DMS79 treated with DMSO at 0.1 percent for 48 hours (cell line): ENCODE measurements around the gene HES4.
"Not testable (repeated sequence)": the region's sequence is repeated elsewhere in the genome, so short reads cannot be mapped to it uniquely, and the experiment has no call there.

ENCODE experiments used
- DNase-seq: peaks from one replicate; lab custom pipeline; 2025; lab: John Stamatoyannopoulos, UW

The HES4 gene

DNA sequence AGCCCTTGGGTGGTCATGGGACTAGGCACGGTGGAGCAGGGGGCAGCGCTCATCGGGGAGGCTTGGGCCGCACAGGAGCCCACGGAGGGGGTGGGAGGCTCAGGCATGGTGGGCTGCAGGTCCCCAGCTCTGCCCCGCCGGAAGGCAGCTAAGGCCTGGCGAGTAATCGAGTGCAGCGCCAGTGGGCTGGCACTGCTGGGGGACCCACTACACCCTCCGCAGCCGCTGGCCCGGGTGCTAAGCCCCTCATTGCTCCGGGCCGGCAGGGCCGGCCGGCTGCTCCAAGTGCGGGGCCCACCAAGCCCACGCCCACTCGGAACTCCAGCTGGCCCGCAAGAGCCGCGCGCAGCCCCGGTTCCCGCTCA, 18.4 kb upstream of the HES4 start:
- DNase-seq = not testable (repeated sequence)

DNA sequence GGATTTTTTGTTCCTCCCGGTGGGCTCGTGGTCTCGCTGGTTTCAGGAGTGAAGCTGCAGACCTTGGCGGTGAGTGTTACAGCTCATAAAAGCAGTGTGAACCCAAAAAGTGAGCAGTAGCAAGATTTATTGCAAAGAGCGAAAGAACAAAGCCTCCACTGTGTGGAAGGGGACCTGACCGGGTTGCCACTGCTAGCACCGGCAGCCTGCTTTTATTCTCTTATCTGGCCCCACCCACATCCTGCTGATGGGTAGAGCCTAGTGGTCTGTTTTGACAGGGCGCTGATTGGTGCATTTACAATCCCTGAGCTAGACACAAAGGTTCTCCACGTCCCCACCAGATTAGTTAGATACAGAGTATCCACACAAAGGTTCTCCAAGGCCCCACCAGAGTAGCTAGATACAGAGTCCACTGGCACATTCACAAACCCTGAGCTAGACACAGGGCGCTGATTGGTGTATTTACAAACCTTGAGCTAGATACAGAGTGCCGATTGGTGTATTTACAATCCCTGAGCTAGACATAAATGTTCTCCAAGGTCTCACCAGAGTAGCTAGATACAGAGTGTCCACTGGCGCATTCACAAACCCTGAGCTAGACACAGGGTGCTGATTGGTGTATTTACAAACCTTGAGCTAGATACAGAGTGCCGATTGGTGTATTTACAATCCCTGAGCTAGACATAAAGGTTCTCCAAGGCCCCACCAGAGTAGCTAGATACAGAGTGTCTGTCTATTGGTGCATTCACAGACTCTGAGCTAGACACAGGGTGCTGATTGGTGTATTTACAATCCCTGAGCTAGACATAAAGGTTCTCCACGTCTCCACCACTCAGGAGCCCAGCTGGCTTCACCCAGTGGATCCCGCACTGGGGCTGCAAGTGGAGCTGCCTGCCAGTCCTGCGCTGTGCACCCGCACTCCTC, 17.8 kb upstream of the HES4 start:
- not testable (repeated sequence) for DNase-seq

DNA sequence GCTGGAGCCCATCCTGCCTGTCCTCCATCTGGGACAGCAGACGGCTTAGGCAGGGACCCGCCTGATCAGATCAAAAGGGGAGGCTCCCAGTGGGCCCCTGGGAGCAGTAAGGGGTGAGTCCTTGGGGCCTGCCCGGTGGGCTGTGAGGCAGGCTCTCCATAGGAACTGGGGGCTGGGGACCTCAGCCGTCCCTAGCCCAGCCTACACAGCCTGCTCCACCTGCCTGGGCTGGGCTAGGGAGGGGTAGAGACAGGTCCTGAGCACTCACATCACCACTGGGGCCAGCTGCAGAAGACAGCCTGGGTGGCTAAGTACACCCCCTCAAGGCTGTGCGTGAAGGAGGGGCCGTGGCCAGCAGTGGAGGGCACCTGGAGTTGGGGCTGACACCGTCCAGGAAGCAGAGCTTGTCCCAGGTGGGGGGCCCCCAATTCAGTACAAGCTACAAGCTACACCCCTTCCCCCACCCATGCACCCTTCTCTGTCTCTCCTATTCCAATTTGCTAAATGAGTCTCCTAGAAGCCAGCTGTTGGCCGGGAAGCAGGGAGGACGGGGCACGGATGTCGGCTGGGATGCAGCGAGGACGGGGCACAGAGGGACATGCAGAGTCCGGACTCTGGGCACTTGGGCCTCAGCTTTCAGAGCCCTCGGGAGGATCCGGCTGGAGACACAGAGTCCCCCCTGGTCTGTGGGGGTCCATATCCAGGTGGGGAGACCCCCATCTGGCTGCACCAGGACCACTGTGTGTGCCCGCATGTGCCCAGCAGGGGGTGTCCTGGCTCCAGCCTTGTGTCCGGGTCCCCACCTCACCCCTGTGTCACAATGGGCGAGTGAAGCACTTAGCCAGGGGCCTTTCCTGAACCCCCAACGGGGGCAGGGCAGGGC, 15.1 kb upstream of the HES4 start:
- DNase-seq = no peak

DNA sequence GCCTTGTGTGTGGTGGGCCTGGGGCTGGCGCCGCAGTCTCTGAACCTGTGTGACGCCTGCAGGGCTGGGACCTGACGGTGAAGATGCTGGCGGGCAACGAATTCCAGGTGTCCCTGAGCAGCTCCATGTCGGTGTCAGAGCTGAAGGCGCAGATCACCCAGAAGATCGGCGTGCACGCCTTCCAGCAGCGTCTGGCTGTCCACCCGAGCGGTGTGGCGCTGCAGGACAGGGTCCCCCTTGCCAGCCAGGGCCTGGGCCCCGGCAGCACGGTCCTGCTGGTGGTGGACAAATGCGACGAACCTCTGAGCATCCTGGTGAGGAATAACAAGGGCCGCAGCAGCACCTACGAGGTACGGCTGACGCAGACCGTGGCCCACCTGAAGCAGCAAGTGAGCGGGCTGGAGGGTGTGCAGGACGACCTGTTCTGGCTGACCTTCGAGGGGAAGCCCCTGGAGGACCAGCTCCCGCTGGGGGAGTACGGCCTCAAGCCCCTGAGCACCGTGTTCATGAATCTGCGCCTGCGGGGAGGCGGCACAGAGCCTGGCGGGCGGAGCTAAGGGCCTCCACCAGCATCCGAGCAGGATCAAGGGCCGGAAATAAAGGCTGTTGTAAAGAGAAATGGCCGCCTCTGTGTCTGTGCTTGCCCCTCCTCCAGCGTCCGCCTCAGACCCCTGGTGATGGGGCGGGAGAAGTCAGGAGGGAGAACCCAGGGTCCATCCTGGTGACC, 14.2 kb upstream of the HES4 start:
- peak; percentile 68 for DNase-seq

DNA sequence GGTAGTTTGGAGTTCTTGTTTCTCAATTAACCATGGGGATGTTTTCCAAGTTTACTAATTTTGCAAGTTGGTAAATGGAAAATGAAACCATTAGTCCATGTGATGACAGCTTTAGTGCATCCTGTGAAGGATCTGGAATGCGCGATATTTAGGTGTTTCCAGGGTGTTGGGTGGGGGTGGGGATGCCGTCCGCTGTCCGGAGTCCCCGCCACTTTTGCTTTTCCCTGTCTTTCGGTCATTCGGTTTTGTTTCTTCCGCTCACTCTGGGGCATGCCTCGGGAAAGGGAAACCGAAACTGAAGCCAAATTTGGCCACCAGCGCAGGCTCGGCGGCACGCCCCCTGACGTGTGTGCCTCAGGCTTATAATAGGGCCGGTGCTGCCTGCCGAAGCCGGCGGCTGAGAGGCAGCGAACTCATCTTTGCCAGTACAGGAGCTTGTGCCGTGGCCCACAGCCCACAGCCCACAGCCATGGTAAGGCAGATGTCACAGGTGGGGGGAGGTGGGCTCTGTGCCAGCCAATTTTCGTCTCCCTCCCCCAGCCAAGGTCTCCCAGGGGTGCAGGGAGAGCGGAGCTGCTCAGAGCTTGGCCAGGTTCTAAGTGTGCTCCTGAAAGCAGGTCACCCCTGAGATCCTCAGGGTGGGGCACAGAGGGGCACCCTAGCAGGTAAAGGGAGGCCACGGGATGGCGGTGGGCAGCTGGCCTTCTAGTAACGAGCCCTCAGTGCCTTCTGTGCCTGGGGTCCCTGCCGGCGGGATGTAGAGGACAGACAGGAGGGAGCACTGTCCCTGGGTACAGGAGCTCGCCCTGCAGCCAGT, 13.4 kb upstream of the HES4 start, which contains the start of gene ISG15:
TSS of gene ISG15 (plus strand) at position 393 of the 817 bp plus-strand sequence. CDS start at position 470, 77 bp downstream.
- peak; percentile 84 for DNase-seq

DNA sequence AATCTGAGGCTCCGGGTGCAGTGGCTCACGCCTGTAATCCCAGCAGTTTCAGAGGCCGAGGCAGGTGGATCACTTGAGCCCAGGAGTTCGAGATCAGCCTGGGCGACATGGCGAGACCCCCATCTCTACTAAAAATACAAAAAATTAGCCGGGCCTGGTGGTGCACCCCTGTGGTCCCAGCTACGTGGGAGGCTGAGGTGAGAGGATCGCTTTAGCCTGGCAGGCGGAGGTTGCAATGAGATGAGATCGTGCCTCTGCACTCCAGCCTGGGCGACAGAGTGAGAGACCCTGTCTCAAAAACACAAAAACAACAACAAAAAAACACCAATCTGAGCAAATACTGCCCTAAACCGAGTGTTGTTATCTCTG, 12.8 kb upstream of the HES4 start:
- DNase-seq = not testable (repeated sequence)

DNA sequence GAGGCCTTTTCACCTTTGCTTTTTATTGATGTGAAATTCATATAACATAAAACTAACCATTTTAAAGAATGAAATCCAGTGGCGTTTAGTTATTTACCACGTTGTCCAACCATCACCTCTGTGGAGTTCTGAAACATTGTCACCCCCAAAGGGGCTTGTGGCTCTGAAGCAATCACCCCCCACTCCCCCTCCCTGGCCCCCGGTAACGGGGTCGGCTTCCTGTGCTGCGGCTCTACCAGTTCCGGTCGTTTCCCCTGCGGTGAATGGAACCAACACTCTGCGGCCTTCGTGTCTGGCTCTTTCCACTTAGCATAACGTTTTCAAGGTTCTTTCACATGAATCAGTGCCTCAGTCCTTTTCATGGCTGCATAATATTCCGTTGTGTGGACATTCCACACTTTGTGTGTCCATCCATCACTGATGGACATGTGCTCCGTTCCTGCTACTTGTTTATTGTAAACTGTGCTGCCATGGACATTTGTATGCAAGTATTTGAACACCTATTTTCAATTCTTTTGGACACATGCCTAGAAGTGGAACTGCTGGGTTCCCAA, 11.6 kb upstream of the HES4 start:
- no peak for DNase-seq

DNA sequence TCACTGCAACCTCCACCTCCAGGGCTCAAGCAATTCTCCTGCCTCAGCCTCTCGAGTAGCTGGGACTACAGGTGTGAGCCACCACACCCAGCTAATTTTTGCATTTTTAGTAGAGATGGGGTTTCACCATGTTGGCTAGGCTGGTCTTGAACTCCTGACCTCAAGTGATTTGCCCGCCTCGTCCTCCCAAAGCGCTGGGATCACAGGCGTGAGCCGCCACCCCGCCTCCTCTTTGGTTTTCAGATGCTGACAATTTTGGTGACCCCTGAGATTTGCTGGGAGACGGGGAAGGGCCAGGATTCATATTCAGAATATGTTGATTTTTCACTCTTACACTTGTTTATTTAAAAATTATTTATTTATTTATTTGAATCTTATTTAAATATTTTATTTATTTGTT, 10.2 kb upstream of the HES4 start:
- DNase-seq = not testable (repeated sequence)

DNA sequence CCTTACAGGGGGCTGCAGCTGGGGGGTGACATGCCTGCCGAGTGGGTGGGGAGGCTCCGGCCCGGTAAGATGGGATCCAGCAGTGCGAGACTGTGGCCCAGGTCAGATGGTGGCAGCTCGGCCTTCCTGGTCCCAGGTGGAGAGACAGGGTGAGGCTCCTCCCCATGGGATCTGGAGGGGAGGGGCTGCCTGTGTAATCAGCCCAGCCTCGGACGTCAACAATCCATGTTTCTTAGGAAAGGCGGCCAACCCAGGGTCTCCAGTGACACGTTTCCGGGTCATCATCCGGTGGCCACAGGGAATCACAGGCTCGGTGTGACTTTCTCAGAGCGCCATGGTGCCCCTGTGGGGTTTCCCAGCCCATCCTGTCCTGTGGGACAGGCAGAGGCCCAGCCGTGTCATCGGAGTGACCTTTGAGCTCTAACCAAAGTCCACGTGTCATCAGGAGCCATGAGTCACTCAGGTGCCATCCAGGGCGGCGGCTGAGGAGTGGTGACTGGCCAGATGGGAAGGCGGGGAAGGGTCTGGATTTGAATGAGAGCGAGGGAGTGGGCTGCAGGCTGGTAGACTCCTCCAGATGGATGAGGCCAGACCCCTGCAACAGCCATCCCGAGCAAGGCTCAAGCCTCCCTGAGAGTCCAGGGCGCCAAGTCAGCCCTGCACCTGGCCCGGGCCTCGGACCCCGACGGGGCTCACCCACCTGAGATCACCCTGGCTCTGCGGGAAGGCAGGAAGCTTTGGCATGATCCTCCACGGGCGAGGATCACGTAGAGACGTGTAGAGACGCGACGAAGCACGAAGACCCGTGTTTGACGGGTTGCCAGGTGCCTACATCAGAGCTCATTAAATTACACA, 6.6 kb upstream of the HES4 start:
- no peak for DNase-seq

DNA sequence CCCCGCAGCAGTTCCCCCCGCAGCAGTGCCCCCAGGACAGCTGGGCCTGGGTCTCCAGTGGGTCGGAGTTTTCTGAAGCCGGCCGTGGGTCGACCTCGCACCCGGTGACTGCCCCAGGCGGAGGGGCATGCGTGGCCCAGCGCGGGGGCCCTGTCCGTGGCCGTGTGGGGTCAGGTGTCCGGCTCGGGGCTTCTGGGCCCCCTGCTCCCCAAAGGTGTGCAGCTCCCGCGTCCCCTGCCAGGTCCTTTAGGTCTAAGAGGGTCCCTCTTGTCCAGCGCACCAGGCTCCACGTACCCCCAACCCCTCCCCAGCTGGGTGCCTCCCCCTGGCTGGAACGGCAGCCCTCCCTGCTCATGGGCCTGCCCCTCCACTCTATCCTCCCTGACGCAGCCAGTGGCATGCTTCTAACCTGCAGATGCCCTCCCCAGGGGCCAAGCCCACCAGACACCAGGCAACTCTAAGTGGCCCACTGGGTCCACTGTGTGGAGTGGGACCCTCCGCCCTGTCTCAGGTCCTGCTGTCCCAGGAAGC, 5.9 kb upstream of the HES4 start:
- DNase-seq = no peak

DNA sequence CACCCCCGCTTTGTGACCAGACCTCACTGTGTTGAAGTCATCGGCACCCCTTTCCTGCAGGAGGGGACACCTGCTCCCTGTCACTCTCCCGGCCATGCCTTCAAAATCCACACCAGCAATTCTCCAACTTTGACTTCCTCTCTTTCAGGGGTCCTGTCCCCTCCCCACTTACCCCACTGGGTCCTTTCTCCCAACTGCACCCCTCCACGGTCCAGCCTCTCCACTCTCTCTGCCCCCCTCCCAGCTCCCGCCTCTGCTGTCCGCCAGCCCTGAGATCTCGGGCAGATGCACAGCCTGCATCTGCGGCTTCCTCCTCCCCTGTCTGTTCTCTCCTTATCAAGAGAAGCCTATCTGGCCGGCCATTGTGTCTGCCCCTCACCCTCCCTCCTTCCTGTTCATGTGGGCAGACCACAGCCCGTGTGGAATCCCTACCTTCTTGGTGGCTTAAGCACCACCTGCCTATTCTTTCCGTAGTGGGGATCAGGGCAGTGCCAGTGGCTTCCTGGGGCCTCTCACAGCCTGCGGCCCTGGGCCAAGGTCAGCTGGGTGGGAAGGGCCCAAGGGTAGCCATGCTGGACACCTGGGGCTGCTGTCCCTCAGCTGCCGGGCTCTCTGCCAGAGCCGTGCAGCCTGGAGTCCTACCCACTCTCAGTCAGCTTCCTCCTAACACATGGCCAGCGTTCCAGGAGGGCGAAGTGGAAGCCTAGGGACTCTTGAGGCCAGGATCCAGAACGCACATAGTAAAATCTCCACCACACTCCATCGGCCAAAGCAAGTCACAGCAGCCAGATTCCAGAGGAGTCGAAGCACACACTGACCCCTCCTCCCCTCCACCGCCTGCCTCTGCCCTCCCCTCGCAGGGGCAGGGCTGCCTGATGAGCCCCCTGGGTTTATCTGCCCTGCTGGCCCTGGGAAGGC, 5.1 kb upstream of the HES4 start:
- peak; percentile 45 for DNase-seq

DNA sequence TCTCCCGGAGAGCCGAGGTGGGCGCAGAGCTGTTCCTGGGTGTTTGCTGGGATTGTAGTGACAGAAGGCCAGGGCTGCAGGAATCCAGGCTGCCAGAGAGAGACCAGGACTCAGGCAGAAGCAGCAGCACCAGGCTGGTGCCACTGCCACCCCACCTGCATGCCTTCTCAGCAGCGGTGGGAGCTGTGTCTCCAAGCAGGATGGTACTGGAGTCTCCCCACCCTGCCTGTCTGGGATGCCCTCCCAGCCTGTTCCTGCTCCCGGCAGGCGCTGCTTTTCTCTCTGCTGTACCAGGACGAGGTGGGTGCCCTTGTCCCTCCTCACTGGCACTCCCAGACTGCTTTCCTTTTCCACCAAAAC, 4.5 kb upstream of the HES4 start:
- DNase-seq = no peak

DNA sequence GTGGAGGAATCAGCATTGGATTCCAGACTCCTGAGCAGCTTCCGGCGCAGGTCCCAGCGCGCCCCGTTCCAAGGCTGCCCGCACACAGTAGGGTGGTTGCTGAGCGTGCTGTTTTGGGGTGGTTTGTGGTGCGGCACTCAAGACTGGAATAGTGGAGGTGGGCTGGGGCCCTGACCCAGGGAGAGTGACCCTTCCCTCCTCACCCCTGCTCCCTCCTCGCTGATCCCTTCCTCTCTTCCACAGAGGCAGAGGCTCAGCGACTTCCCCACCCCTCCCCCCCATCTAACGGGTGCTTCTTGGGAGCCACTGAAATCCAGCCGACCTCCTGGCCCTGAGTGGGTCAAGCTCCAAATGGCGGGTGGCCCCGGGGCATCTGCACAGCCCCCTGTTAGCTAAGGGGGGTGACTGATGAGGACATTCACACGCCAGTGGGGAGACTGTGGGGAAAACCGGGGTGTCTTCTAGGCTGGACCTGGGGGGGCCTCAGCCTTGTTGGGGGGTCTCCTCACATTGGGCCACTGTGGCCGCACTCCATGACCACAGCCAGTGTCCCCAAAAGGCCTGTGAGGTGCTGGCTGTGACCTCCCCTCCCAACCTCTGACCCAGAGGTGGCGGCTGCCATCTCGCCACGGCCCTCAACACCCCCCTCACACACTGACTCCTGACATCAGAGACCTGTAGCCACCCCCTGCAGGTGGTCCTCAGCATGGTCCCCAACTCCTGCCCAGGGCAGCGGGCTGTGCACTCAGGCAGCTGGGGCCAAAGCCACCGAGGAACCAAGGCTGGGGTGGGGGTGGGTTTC, 3.9 kb upstream of the HES4 start:
- DNase-seq = no peak

DNA sequence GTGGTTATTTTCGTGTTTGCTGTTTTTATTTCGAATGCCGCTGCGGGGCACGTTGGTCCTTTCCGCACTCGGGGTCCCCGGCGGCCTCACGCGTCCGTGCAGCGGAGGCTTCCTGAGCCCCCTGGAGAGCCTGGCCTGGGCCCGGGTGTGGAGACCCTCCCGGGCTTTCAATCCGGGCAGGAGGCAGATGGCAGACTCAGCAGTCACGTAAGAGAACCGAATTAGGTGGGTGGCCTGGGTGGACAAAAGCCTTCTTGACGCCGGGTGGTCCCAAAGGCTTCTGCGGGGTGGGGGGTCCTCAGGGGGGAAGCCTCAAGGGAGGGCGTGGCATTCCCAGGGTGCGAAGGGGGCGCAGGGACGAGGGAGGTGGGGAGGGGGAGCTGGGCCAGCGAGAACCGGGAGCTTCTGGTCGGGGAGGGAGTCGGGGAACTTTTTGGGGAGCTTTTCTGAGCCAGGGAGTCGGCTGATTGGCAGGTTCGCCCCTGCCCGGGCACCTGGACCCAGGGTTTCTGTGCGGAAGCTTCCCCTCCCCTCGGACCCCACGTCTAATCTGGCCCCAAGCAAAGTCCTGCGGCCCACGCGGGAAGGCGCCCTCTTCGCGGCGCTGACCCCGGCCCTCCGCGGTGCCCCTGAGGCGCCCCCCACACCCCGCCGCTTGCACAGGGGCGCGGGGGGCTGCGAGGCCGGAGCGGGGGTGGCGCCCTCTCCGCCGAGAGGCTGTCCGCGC, 1.3 kb upstream of the HES4 start:
- peak; percentile 52 for DNase-seq

DNA sequence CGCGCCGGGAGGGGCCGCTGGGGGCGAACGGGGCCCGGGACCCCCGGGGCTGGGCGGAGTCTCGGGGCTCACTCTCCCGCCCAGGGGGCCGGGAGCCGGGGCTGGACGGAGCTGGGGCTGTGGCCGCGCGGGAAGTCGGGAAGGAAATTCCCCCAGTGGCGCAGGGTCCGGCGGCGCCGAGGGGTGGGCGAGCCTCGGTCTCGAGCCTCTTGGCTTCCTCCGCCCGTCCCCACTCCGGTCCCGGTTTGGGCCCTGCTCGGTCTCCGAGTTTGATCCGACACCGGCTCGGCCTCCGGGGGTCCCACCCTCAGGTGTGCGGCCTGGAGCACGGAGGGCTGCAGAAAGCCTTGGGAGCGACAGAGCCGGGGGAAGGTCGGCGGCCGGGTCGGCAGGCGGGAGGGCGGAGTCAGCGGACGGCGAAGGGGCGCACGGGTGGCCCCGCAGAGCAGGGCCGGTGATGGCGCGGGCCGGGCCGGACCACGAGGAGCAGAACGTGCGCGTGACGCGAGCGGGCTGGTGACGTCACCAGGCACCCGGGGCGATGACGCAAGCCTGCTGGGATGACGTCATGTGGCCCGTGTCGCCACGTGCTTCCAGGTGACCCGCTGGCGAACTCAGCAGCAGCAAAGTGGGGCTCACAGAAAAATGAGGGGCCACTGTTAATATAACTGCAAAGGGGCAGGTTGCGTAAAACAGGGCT, 610 bp upstream of the HES4 start:
- peak; percentile 81 for DNase-seq

DNA sequence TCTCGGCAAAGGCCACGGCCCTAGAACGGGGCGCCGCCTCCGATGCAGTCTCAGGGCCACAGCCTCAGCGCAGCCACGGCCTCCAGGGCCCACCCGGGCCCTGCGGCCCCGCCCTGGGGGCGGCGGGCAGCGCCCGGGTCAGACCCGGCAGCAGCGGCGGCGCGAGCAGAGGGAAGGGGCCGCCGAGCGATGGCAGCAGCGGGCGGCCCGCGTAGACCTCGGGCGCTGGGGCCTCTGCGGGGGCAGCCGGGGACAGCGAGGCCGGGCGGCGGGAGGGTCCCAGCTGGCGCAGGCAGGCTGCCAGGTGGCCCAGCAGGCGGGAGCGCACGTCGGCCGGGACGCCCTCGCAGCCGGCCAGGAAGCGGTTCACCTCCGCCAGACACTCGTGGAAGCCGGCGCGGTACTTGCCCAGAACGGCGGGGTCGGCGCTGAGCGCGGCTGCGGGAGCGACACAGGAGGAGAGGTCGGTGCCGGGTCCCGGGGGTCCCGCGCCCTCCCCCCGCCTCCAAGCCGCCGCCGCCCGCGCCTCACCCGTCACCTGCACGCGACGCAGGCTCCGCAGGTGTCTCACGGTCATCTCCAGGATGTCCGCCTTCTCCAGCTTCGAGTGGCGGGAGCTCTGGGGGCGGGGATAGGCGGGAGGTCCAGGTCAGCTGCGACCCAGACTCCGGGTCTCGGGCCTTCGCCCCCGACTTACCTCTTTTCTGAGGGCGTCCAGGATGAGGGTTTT, 737 bp downstream of the HES4 start:
- DNase-seq = no peak
